Liver (tissue), 3 donors: ENCODE results near the gene HSD17B12.

ENCODE experiments used
- HNF4A ChIP-seq, 2 donors: conservative IDR thresholded peaks; 2 replicates each; pipeline ENCODE4 v1.6.1; 2016; ENCODE audit warnings: antibody characterized with exemption in 2 of 2, mild to moderate bottlenecking in 2 of 2
- HNF4G ChIP-seq: IDR thresholded peaks from 2 replicates; pipeline ENCODE4 v1.6.1; 2016; ENCODE audit warnings: antibody characterized with exemption
- JUND ChIP-seq, 2 donors: IDR thresholded peaks; 2 replicates each; pipeline ENCODE4 v1.6.1; 2016; ENCODE audit warnings: antibody characterized with exemption in 2 of 2
- NR2F2 ChIP-seq: IDR thresholded peaks from 2 replicates; pipeline ENCODE4 v1.6.1; 2016; ENCODE audit warnings: antibody characterized with exemption
- SP1 ChIP-seq: IDR thresholded peaks from 2 replicates; pipeline ENCODE4 v1.6.1; 2018; ENCODE audit warnings: antibody characterized with exemption, mild to moderate bottlenecking
- TAF1 ChIP-seq: conservative IDR thresholded peaks from 2 replicates; pipeline ENCODE4 v1.6.1; 2016; ENCODE audit warnings: antibody characterized with exemption, mild to moderate bottlenecking
- YY1 ChIP-seq: IDR thresholded peaks from 2 replicates; pipeline ENCODE4 v1.6.1; 2016; ENCODE audit warnings: antibody characterized with exemption, mild to moderate bottlenecking
- TF ChIP-seq, protein P1 (sequence below): IDR thresholded peaks from 2 replicates; pipeline ENCODE4 v1.6.1; 2016; ENCODE audit warnings: antibody characterized with exemption, mild to moderate bottlenecking
- TF ChIP-seq, protein P2 (sequence below): fragments of 150-350 bp; IDR thresholded peaks from 2 replicates; pipeline ENCODE4 v1.5.1; 2017; ENCODE audit warnings: improper control_type of control experiment, low read depth, low read length; ENCODE audit not compliant: missing input control
- TF ChIP-seq, protein P3 (sequence below): IDR thresholded peaks from 2 replicates; pipeline ENCODE4 v1.6.1; 2016; ENCODE audit warnings: antibody characterized with exemption
- donor health status: healthy.
- donor health status: healthy.

DNA sequence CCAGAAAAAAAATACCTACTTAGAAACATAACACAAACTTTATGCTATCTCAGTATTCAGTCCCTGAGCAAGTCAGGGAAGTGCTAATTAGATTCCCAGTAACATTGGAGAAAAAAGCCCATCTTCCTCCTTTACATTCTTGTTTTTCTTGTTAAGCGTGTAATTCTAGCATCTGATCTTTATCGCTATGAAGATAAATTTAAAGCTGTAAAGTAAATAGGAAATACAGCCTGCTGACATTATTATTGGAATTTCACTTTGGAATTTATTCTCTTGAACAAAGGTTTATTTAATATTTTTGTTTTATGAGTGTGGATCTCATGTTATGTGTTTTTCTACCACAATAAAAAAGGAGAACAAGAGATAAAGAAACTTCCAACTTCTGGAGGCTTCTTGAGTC lies 214.0 kb downstream of the HSD17B12 start:
- TF ChIP-seq, protein P1, sequence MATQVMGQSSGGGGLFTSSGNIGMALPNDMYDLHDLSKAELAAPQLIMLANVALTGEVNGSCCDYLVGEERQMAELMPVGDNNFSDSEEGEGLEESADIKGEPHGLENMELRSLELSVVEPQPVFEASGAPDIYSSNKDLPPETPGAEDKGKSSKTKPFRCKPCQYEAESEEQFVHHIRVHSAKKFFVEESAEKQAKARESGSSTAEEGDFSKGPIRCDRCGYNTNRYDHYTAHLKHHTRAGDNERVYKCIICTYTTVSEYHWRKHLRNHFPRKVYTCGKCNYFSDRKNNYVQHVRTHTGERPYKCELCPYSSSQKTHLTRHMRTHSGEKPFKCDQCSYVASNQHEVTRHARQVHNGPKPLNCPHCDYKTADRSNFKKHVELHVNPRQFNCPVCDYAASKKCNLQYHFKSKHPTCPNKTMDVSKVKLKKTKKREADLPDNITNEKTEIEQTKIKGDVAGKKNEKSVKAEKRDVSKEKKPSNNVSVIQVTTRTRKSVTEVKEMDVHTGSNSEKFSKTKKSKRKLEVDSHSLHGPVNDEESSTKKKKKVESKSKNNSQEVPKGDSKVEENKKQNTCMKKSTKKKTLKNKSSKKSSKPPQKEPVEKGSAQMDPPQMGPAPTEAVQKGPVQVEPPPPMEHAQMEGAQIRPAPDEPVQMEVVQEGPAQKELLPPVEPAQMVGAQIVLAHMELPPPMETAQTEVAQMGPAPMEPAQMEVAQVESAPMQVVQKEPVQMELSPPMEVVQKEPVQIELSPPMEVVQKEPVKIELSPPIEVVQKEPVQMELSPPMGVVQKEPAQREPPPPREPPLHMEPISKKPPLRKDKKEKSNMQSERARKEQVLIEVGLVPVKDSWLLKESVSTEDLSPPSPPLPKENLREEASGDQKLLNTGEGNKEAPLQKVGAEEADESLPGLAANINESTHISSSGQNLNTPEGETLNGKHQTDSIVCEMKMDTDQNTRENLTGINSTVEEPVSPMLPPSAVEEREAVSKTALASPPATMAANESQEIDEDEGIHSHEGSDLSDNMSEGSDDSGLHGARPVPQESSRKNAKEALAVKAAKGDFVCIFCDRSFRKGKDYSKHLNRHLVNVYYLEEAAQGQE: no peak
- TF ChIP-seq SP1 (no peak), NR2F2 (no peak), YY1 (no peak), JUND (IDR thresholded peaks at IDR 0.05) (no peak), HNF4A (conservative IDR thresholded peaks at IDR 0.05) (no peak), HNF4G (no peak), TAF1 (no peak)
- TF ChIP-seq, protein P2, sequence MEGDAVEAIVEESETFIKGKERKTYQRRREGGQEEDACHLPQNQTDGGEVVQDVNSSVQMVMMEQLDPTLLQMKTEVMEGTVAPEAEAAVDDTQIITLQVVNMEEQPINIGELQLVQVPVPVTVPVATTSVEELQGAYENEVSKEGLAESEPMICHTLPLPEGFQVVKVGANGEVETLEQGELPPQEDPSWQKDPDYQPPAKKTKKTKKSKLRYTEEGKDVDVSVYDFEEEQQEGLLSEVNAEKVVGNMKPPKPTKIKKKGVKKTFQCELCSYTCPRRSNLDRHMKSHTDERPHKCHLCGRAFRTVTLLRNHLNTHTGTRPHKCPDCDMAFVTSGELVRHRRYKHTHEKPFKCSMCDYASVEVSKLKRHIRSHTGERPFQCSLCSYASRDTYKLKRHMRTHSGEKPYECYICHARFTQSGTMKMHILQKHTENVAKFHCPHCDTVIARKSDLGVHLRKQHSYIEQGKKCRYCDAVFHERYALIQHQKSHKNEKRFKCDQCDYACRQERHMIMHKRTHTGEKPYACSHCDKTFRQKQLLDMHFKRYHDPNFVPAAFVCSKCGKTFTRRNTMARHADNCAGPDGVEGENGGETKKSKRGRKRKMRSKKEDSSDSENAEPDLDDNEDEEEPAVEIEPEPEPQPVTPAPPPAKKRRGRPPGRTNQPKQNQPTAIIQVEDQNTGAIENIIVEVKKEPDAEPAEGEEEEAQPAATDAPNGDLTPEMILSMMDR: no peak
- TF ChIP-seq, protein P3, sequence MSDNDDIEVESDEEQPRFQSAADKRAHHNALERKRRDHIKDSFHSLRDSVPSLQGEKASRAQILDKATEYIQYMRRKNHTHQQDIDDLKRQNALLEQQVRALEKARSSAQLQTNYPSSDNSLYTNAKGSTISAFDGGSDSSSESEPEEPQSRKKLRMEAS: no peak
